HFF-Myc (cell line): ENCODE measurements around the gene PNMT.

Source experiments
- DNase-seq: peaks from one replicate; pipeline ENCODE4 v3.0.0-alpha.2; 2011; ENCODE audit warnings: low read depth; ENCODE audit errors: extremely low read depth
- H3K4me3 ChIP-seq: replicated peaks from 2 replicates; pipeline ENCODE4 v1.5.1; 2011; ENCODE audit warnings: low read depth, mild to moderate bottlenecking, control low read depth, low read length
- CTCF ChIP-seq: IDR thresholded peaks from 2 replicates; pipeline ENCODE4 v1.5.1; 2012; ENCODE audit warnings: mild to moderate bottlenecking, low read depth, low read length, control low read depth; ENCODE audit errors: missing control alignments

PNMT gene

DNA sequence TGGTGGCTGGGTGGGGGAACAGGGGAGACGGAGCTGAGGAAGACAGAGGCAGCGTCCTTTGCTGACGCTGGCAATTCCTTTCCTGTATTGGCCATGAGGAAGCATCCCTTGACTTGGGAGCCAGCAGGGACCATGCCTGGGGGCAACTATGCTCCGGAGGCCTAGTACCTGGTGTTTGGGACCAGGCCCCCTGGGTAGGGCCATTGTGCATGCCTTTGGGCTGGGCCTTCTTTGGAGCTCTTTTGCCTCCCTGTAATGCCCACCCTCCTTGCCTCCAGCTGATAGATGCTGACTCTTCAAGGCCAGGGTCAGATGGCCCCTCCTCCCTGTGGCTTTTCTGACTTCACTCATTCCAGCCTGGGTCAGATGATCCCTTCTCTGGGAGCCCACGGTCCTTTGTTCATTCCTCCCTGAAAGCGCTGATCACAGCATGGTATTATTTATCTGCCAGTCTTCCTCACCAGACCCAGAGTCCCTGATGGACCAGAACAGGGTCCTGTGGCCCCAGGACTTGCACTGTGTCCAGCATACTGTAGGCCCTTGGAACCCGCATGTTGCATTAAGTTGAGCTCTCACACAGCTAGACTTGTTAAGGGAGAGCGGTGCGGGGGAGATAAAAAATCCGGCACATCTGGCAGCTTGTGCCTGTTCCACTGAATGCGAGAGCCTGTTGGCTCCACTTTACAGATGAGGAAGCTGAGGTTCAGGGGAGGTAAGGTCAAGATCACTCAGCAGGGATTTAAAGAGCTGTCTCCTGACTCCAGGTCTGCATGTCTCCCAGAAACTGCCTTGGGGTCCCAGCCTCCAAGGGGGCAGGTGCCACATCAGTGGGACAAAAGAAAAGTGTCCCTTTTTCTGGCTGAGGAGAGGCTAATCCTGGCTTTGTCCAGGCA lies 28.4 kb upstream of the PNMT start:
- TF ChIP-seq CTCF: no peak
- no peak overlapping the region for H3K4me3 ChIP-seq
- DNase-seq: no peak

DNA sequence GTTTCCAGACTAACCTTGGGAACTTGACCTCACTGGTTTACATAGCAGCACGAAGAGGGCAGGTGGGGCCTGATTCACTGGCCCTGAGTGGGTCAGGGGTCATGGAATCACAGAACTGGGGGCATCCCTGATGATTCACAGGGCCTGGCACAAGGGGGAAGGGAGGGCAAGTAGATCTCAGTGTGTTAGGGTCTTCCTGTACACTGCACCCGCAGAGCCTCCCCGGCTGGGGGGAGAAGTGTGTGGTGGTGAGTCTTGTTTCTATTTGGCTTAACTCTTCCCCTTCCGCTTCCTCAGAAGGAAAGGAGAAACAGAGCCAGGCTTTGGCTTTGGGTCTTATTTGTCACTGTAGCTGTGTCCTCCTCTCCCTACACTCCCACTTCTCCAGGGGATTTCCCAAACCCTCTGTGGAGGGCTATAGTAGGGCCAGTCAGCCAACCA lies 27.6 kb upstream of the PNMT start:
- no peak for TF ChIP-seq CTCF
- no peak overlapping the region for H3K4me3 ChIP-seq
- DNase-seq: no peak

DNA sequence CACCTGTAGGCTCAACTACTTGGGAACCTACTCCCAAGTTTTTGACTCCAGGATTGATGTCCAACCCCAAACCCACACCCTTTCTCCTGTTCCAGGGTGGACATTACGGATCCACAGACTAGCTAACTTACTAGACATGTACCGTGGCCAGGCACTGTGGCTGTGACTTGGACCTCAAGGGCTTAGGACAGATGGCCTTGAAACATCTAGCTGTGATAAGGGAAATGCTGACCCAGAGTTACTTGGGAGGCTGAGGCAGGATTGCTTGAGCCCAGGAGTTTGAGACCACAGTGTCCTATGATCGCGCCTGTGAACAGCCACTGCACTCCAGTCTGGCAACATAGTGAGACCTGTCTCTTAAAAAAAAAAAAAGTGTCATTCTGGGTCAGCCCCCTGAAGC lies 27.2 kb upstream of the PNMT start:
- TF ChIP-seq CTCF: no peak
- DNase-seq: no peak
- no peak overlapping the region for H3K4me3 ChIP-seq

DNA sequence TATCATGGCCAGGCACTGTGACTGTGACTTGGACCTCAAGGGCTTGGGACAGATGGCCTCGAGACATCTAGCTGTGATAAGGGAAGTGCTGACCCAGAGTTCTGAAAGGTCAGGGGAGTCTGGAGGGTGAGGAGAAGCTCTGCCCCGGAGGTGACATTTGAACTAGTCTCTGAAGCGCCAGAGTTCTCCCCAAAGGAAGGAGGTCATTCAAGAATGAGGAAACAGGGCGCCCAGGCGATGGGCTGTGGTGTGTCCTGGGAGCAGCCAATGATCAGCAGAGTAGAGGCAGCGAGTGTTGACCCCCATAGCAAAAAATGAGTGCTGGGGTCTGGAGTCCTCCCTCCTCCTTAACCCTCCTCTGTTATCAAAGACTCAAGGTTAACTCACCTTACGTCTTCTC lies 26.4 kb upstream of the PNMT start:
- DNase-seq: no peak
- TF ChIP-seq CTCF: no peak
- no peak overlapping the region for H3K4me3 ChIP-seq

- no peak overlapping the region for H3K4me3 ChIP-seq
- DNase-seq: no peak
- no peak for TF ChIP-seq CTCF
Observed at GRCh38 chr17:39642291-39643074, 25.8 kb upstream of the PNMT start.

DNA sequence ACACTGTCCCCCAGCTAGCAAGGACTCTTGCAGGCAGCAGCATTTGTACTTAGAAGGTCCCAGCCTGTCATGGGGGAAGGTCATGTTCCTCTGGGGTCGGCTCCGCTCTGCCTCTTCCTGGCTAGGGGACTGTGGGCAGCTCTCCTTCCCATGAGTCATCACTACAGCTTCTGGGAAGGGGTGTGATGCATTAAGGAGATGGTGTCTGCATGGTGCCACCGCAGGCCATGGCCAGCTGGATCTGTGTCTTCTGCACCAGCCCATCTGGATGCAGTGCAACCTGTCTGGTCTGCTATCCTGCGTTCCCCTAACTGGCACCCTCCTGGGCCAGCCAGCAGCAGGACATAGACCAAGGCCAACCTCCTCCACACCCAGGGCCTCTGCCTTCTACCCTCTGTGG lies 25.0 kb upstream of the PNMT start:
- TF ChIP-seq CTCF: no peak
- no peak for DNase-seq
- H3K4me3 ChIP-seq: no peak overlapping the region
